Neural progenitor cell (in vitro differentiated cells): ENCODE data around the gene GPR137B. TPM values are rescaled to one million over a fixed set of nuclear protein-coding genes. Genes with fewer than 3 reads are reported as not detected.

Source experiments
- DNase-seq: peaks from one replicate; pipeline ENCODE4 v3.0.0-alpha.2; 2016; ENCODE audit warnings: low spot score
- H2AFZ ChIP-seq: fragments of 200-600 bp; sonication (generic); replicated peaks from 2 replicates; pipeline ENCODE4 v1.6.1; 2016; ENCODE audit warnings: antibody characterized with exemption
- H3F3A ChIP-seq: fragments of 200-600 bp; sonication (generic); 2 replicates; pipeline ENCODE4 v1.6.1; 2016; ENCODE audit warnings: antibody characterized with exemption, low read depth
- H3K27ac ChIP-seq: fragments of 200-600 bp; sonication (generic); 2 replicates; pipeline ENCODE4 v1.5.1; 2016; ENCODE audit warnings: mild to moderate bottlenecking
- H3K27me3 ChIP-seq: fragments of 200-600 bp; sonication (generic); 2 replicates; pipeline ENCODE4 v1.6.1; 2016; ENCODE audit warnings: mild to moderate bottlenecking, moderate library complexity
- H3K36me3 ChIP-seq: fragments of 200-600 bp; sonication (generic); 2 replicates; pipeline ENCODE4 v1.5.1; 2016
- H3K4me1 ChIP-seq: fragments of 200-600 bp; sonication (generic); 2 replicates; pipeline ENCODE4 v1.6.1; 2016; ENCODE audit warnings: mixed run types
- H3K4me2 ChIP-seq: fragments of 200-600 bp; sonication (generic); 2 replicates; pipeline ENCODE4 v1.6.1; 2016
- H3K4me3 ChIP-seq: fragments of 200-600 bp; sonication (generic); 2 replicates; pipeline ENCODE4 v1.5.1; 2016
- H3K79me2 ChIP-seq: fragments of 200-600 bp; sonication (generic); 2 replicates; pipeline ENCODE4 v1.6.1; 2016; ENCODE audit warnings: low read depth
- H3K9ac ChIP-seq: fragments of 200-600 bp; sonication (generic); 2 replicates; pipeline ENCODE4 v1.6.1; 2016
- H3K9me3 ChIP-seq: fragments of 200-600 bp; sonication (generic); 2 replicates; pipeline ENCODE4 v1.5.1; 2016; ENCODE audit warnings: low read depth
- H4K20me1 ChIP-seq: fragments of 200-600 bp; sonication (generic); 2 replicates; pipeline ENCODE4 v1.6.1; 2016; ENCODE audit warnings: low read depth
- H3K27ac Mint-ChIP-seq: 3 replicates; pipeline ENCODE4 v1.8.0; 2021; ENCODE audit warnings: mixed read lengths
- H3K27me3 Mint-ChIP-seq: 2 replicates; pipeline ENCODE4 v1.8.0; 2022; ENCODE audit warnings: low read depth, mild to moderate bottlenecking, inconsistent platforms, moderate library complexity, mixed read lengths; ENCODE audit not compliant: insufficient read depth
- H3K36me3 Mint-ChIP-seq: 3 replicates; pipeline ENCODE4 v1.8.0; 2021; ENCODE audit warnings: mixed read lengths
- H3K4me1 Mint-ChIP-seq: 3 replicates; pipeline ENCODE4 v1.8.0; 2021; ENCODE audit warnings: mixed read lengths
- H3K4me3 Mint-ChIP-seq: 3 replicates; pipeline ENCODE4 v1.8.0; 2021; ENCODE audit warnings: mild to moderate bottlenecking, moderate library complexity, mixed read lengths
- H3K9me3 Mint-ChIP-seq: 3 replicates; pipeline ENCODE4 v1.8.0; 2020; ENCODE audit warnings: mixed read lengths
- CTCF ChIP-seq: fragments of 200-600 bp; sonication (generic); IDR thresholded peaks from 2 replicates; pipeline ENCODE4 v1.5.1; 2017; ENCODE audit warnings: antibody characterized with exemption, mild to moderate bottlenecking
- EZH2 ChIP-seq: fragments of 200-600 bp; sonication (generic); IDR thresholded peaks from 2 replicates; pipeline ENCODE4 v1.6.1; 2017; ENCODE audit warnings: antibody characterized with exemption, mild to moderate bottlenecking, moderate library complexity
- EZH2phosphoT487 ChIP-seq: fragments of 200-600 bp; sonication (generic); IDR thresholded peaks from 2 replicates; pipeline ENCODE4 v1.6.1; 2017; ENCODE audit warnings: antibody characterized with exemption
- total RNA-seq: library from RNA; depleted of rRNA; stranded (reverse); fragments of >200 nt; gene quantifications from 2 replicates; pipeline ENCODE4 v1.2.3, GENCODE V29; 2015; ENCODE audit warnings: low replicate concordance

GPR137B gene
- total RNA-seq, 1 donor from 2014 or later: 4.3 TPM

DNA sequence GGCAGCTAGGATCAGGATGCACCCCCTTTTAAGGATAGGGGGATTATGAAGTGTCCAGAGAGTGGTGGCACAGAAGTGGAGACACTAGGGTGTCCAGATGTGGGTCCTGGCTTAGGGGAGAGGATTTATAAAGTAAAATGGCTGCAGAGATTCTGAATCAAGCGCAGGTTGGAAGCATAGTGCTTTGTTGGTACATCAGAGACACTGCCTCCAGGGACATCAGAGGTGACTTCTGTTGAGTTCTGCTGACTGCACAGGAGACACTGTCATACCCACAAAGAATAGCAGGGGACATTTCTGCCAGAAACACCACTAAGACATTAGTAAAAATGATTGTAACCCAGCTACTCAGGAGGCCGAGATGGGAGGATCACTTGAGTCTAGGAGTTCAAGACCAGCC, 16.4 kb downstream of the GPR137B start:
- Mint-ChIP-seq H3K4me3 (no peak overlapping the region), H3K9me3 (peaks cover 30% of the 10 kb centered on the region), H3K27me3 (peaks cover 5% of the 10 kb centered on the region), H3K27ac (no peak overlapping the region), H3K36me3 (peaks cover 27% of the 10 kb centered on the region), H3K4me1 (peaks cover 17% of the 10 kb centered on the region)
- Histone ChIP-seq H3K4me2 (no peak overlapping the region), H3K79me2 (no peaks in the 10 kb centered on the region), H3K9ac (no peak overlapping the region), H4K20me1 (no peaks in the 10 kb centered on the region), H3K27me3 (no peaks in the 10 kb centered on the region), H3K27ac (no peak overlapping the region), H3K9me3 (no peaks in the 10 kb centered on the region), H3K4me3 (no peak overlapping the region), H3F3A (no peaks in the 10 kb centered on the region), H3K4me1 (no peaks in the 10 kb centered on the region), H3K36me3 (no peaks in the 10 kb centered on the region), H2AFZ (no peak overlapping the region)
- DNase-seq: no peak
- no peak for TF ChIP-seq EZH2
- TF ChIP-seq EZH2phosphoT487: no peak
- no peak for TF ChIP-seq CTCF

GRCh38 chr1:236159704-236160539, 17.6 kb downstream of the GPR137B start:
- no peak overlapping the region for H3K4me2 ChIP-seq
- peaks cover 5% of the 10 kb centered on the region for H3K27me3 Mint-ChIP-seq
- no peak overlapping the region for H2AFZ ChIP-seq
- no peak overlapping the region for H3K27ac Mint-ChIP-seq
- H3K4me3 ChIP-seq: no peak overlapping the region
- H3K36me3 ChIP-seq: no peaks in the 10 kb centered on the region
- H3K4me1 ChIP-seq: no peaks in the 10 kb centered on the region
- no peaks in the 10 kb centered on the region for H3K9me3 ChIP-seq
- no peaks in the 10 kb centered on the region for H3F3A ChIP-seq
- H3K9me3 Mint-ChIP-seq: peaks cover 32% of the 10 kb centered on the region
- no peak overlapping the region for H3K9ac ChIP-seq
- no peak overlapping the region for H3K4me3 Mint-ChIP-seq
- DNase-seq: no peak
- no peak for TF ChIP-seq CTCF
- TF ChIP-seq EZH2phosphoT487: no peak
- no peak overlapping the region for H3K27ac ChIP-seq
- H3K4me1 Mint-ChIP-seq: peaks cover 17% of the 10 kb centered on the region
- no peaks in the 10 kb centered on the region for H3K27me3 ChIP-seq
- H4K20me1 ChIP-seq: no peaks in the 10 kb centered on the region
- peaks cover 34% of the 10 kb centered on the region for H3K36me3 Mint-ChIP-seq
- H3K79me2 ChIP-seq: no peaks in the 10 kb centered on the region

GRCh38 chr1:236160540-236161127, 18.3 kb downstream of the GPR137B start:
- H3K4me1 Mint-ChIP-seq: peaks cover 14% of the 10 kb centered on the region
- no peak overlapping the region for H2AFZ ChIP-seq
- no peaks in the 10 kb centered on the region for H3K79me2 ChIP-seq
- no peaks in the 10 kb centered on the region for H3K4me1 ChIP-seq
- H3K9me3 Mint-ChIP-seq: peaks cover 32% of the 10 kb centered on the region
- H3K27me3 ChIP-seq: no peaks in the 10 kb centered on the region
- H3F3A ChIP-seq: no peaks in the 10 kb centered on the region
- DNase-seq: no peak
- H3K4me3 Mint-ChIP-seq: no peak overlapping the region
- no peaks in the 10 kb centered on the region for H4K20me1 ChIP-seq
- no peak overlapping the region for H3K9ac ChIP-seq
- no peak overlapping the region for H3K4me3 ChIP-seq
- no peaks in the 10 kb centered on the region for H3K9me3 ChIP-seq
- peaks cover 34% of the 10 kb centered on the region for H3K36me3 Mint-ChIP-seq
- H3K36me3 ChIP-seq: no peaks in the 10 kb centered on the region
- no peak overlapping the region for H3K4me2 ChIP-seq
- TF ChIP-seq EZH2 (no peak), CTCF (no peak), EZH2phosphoT487 (no peak)
- no peak overlapping the region for H3K27ac Mint-ChIP-seq
- peaks cover 5% of the 10 kb centered on the region for H3K27me3 Mint-ChIP-seq
- no peak overlapping the region for H3K27ac ChIP-seq
